Epithelial cell of proximal tubule (primary cell): ENCODE data around the gene PRPF40B. TPM values are rescaled to one million over a fixed set of nuclear protein-coding genes. Genes with fewer than 3 reads are reported as not detected.

ENCODE experiments used
- DNase-seq: peaks from one replicate; pipeline ENCODE4 v3.0.0-alpha.2; 2011; ENCODE audit warnings: low read depth
- H3K4me3 ChIP-seq: 2 replicates; pipeline ENCODE4 v1.5.1; 2011; ENCODE audit warnings: low read depth, mild to moderate bottlenecking, low read length
- CTCF ChIP-seq: conservative IDR thresholded peaks from 2 replicates; pipeline ENCODE4 v1.5.1; 2012; ENCODE audit warnings: low read depth, mild to moderate bottlenecking, low read length
- total RNA-seq: library from RNA; depleted of rRNA; stranded (reverse); fragments of >200 nt; gene quantifications from 2 replicates; pipeline ENCODE4 v1.2.3, GENCODE V29; 2015

The PRPF40B gene
- total RNA-seq, 1 donor from 2014 or later: 10.6 TPM

GRCh38 chr12:49631336-49631907 is 8.1 kb downstream of the PRPF40B start:
- H3K4me3 ChIP-seq: no peak overlapping the region
- DNase-seq: no peak
- no peak for TF ChIP-seq CTCF

- no peak for DNase-seq
- no peak for TF ChIP-seq CTCF
- H3K4me3 ChIP-seq: no peak overlapping the region
These were observed 9.0 kb downstream of the PRPF40B start for GRCh38 chr12:49632401-49632800.

- DNase-seq: no peak
- no peak for TF ChIP-seq CTCF
These were observed 9.8 kb downstream of the PRPF40B start for GRCh38 chr12:49632986-49633702.

GRCh38 chr12:49633703-49634345 is 10.5 kb downstream of the PRPF40B start:
- no peak overlapping the region for H3K4me3 ChIP-seq
- TF ChIP-seq CTCF: no peak
- DNase-seq: no peak

More at GRCh38 chr12:49632986-49633702, 9.8 kb downstream of the PRPF40B start:
- H3K4me3 ChIP-seq: no peak overlapping the region

GRCh38 chr12:49635036-49635435 is 11.7 kb downstream of the PRPF40B start:
- H3K4me3 ChIP-seq: no peak overlapping the region
- TF ChIP-seq CTCF: no peak
- DNase-seq: no peak

GRCh38 chr12:49635656-49636055 is 12.3 kb downstream of the PRPF40B start:
- no peak for DNase-seq
- H3K4me3 ChIP-seq: no peak overlapping the region
- TF ChIP-seq CTCF: no peak
